GM23338 (cell line): ENCODE results near the gene RNLS. TPM values are rescaled to one million over a fixed set of nuclear protein-coding genes. Genes with fewer than 3 reads are reported as not detected.

ENCODE experiments used
- ATAC-seq: fragments of 200-7000 bp; cut with Tn5 transposase; 3 replicates; pipeline ENCODE4 v1.9.1; 2020
- DNase-seq: peaks from one replicate; pipeline ENCODE4 v3.0.0-alpha.2; 2015; ENCODE audit warnings: low spot score
- H2AFZ ChIP-seq: fragments of 200-600 bp; sonication (generic); 2 replicates; pipeline ENCODE4 v1.8.0; 2016; ENCODE audit warnings: antibody characterized with exemption, mild to moderate bottlenecking, moderate library complexity
- H3F3A ChIP-seq: fragments of 200-600 bp; sonication (generic); replicated peaks from 2 replicates; pipeline ENCODE4 v1.8.0; 2017; ENCODE audit warnings: antibody characterized with exemption, mixed run types, low read depth
- H3K27ac ChIP-seq: fragments of 200-600 bp; sonication (generic); 2 replicates; pipeline ENCODE4 v1.6.1; 2016; ENCODE audit warnings: low read depth
- H3K27me3 ChIP-seq: fragments of 200-600 bp; sonication (generic); 2 replicates; pipeline ENCODE4 v1.8.0; 2016; ENCODE audit warnings: mild to moderate bottlenecking, mixed run types, moderate library complexity; ENCODE audit not compliant: insufficient read depth
- H3K36me3 ChIP-seq: fragments of 200-600 bp; sonication (generic); 2 replicates; pipeline ENCODE4 v1.8.0; 2016; ENCODE audit warnings: mild to moderate bottlenecking; ENCODE audit not compliant: insufficient read depth
- H3K4me1 ChIP-seq: fragments of 200-600 bp; sonication (generic); 2 replicates; pipeline ENCODE4 v1.8.0; 2016; ENCODE audit warnings: mild to moderate bottlenecking, moderate library complexity; ENCODE audit not compliant: insufficient read depth
- H3K4me2 ChIP-seq: fragments of 200-600 bp; sonication (generic); 2 replicates; pipeline ENCODE4 v1.7.1; 2017; ENCODE audit warnings: mixed run types
- H3K4me3 ChIP-seq: fragments of 200-600 bp; sonication (generic); 2 replicates; pipeline ENCODE4 v1.6.1; 2016; ENCODE audit warnings: mixed run types
- H3K79me2 ChIP-seq: fragments of 200-600 bp; sonication (generic); replicated peaks from 2 replicates; pipeline ENCODE4 v1.8.0; 2017; ENCODE audit warnings: mild to moderate bottlenecking; ENCODE audit not compliant: insufficient read depth
- H3K9me2 ChIP-seq: fragments of 200-600 bp; sonication (generic); 2 replicates; pipeline ENCODE4 v1.8.0; 2017; ENCODE audit not compliant: insufficient read depth
- H4K20me1 ChIP-seq: fragments of 200-600 bp; sonication (generic); replicated peaks from 2 replicates; pipeline ENCODE4 v1.8.0; 2017; ENCODE audit warnings: mild to moderate bottlenecking; ENCODE audit not compliant: insufficient read depth
- H3K27ac Mint-ChIP-seq: 2 replicates; pipeline ENCODE4 v1.8.0; 2020; ENCODE audit warnings: inconsistent platforms, mild to moderate bottlenecking, moderate library complexity, mixed read lengths
- H3K27me3 Mint-ChIP-seq: 3 replicates; pipeline ENCODE4 v1.8.0; 2022; ENCODE audit warnings: low read depth, mild to moderate bottlenecking, moderate library complexity, mixed read lengths, inconsistent platforms; ENCODE audit not compliant: insufficient read depth, poor library complexity
- H3K36me3 Mint-ChIP-seq: 3 replicates; pipeline ENCODE4 v1.8.0; 2021; ENCODE audit warnings: low read depth, mild to moderate bottlenecking, inconsistent platforms, moderate library complexity, mixed read lengths
- H3K4me1 Mint-ChIP-seq: 3 replicates; pipeline ENCODE4 v1.8.0; 2020; ENCODE audit warnings: mild to moderate bottlenecking, inconsistent platforms, mixed read lengths
- H3K4me3 Mint-ChIP-seq: 3 replicates; pipeline ENCODE4 v1.8.0; 2021; ENCODE audit warnings: moderate library complexity, mild to moderate bottlenecking, inconsistent platforms, mixed read lengths
- H3K9me3 Mint-ChIP-seq: 3 replicates; pipeline ENCODE4 v1.8.0; 2020; ENCODE audit warnings: moderate library complexity, mild to moderate bottlenecking, inconsistent platforms, mixed read lengths
- EZH2 ChIP-seq: fragments of 200-600 bp; sonication (generic); IDR thresholded peaks from one replicate; pipeline ENCODE4 v1.8.0; 2017; ENCODE audit warnings: antibody characterized with exemption, mild to moderate bottlenecking, low read depth; ENCODE audit not compliant: unreplicated experiment
- EZH2phosphoT487 ChIP-seq: fragments of 200-600 bp; sonication (generic); IDR thresholded peaks from one replicate; pipeline ENCODE4 v1.8.1; 2018; ENCODE audit warnings: antibody characterized with exemption; ENCODE audit not compliant: unreplicated experiment
- NANOG ChIP-seq: IDR thresholded peaks from 2 replicates; pipeline ENCODE4 v1.6.1; 2016; ENCODE audit warnings: antibody characterized with exemption, borderline replicate concordance
- STAT1 ChIP-seq: IDR thresholded peaks from one replicate; pipeline ENCODE4 v1.6.1; 2016; ENCODE audit warnings: antibody characterized with exemption; ENCODE audit not compliant: unreplicated experiment
- ZNF331 ChIP-seq: fragments of 250-450 bp; sonication (Bioruptor Pico); IDR thresholded peaks from 2 replicates; pipeline ENCODE4 v1.5.0; 2020; ENCODE audit warnings: low read depth, mild to moderate bottlenecking, moderate library complexity
- polyA plus RNA-seq: library from polyadenylated mRNA; unstranded; fragments of >200 nt; fragmentation: Nextera tagmentation; extraction: Ambion mirVana; gene quantifications from 2 replicates; pipeline ENCODE4 v1.2.1, GENCODE V29; 2016
- total RNA-seq: library from RNA; depleted of rRNA; stranded (reverse); fragments of >200 nt; shearing (Covaris generic); gene quantifications from 2 replicates; pipeline ENCODE4 v1.2.3, GENCODE V29; 2014
- TF ChIP-seq, protein P1 (sequence below): IDR thresholded peaks from 2 replicates; pipeline ENCODE4 v1.6.1; 2016; ENCODE audit warnings: antibody characterized with exemption
- TF ChIP-seq, protein P2 (sequence below), 2 experiments: fragments of 200-600 bp in 1 of 2; sonication (generic) in 1 of 2; conservative IDR thresholded peaks; 2 replicates each; pipeline versions ENCODE4 v1.5.1 to v1.6.1; 2016 to 2017; ENCODE audit warnings: antibody characterized with exemption in 2 of 2, low read depth in 2 of 2, mild to moderate bottlenecking in 2 of 2, moderate library complexity in 1 of 2
- TF ChIP-seq, protein P3 (sequence below): IDR thresholded peaks from one replicate; pipeline ENCODE4 v1.6.1; 2018; ENCODE audit warnings: antibody characterized with exemption; ENCODE audit not compliant: unreplicated experiment

The RNLS gene
- total and polyA plus RNA-seq, 2 experiments from 2014 or later: 8.8 to 15.2 TPM

- TF ChIP-seq, protein P1, sequence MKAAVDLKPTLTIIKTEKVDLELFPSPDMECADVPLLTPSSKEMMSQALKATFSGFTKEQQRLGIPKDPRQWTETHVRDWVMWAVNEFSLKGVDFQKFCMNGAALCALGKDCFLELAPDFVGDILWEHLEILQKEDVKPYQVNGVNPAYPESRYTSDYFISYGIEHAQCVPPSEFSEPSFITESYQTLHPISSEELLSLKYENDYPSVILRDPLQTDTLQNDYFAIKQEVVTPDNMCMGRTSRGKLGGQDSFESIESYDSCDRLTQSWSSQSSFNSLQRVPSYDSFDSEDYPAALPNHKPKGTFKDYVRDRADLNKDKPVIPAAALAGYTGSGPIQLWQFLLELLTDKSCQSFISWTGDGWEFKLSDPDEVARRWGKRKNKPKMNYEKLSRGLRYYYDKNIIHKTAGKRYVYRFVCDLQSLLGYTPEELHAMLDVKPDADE: no peak
- TF ChIP-seq, protein P2, sequence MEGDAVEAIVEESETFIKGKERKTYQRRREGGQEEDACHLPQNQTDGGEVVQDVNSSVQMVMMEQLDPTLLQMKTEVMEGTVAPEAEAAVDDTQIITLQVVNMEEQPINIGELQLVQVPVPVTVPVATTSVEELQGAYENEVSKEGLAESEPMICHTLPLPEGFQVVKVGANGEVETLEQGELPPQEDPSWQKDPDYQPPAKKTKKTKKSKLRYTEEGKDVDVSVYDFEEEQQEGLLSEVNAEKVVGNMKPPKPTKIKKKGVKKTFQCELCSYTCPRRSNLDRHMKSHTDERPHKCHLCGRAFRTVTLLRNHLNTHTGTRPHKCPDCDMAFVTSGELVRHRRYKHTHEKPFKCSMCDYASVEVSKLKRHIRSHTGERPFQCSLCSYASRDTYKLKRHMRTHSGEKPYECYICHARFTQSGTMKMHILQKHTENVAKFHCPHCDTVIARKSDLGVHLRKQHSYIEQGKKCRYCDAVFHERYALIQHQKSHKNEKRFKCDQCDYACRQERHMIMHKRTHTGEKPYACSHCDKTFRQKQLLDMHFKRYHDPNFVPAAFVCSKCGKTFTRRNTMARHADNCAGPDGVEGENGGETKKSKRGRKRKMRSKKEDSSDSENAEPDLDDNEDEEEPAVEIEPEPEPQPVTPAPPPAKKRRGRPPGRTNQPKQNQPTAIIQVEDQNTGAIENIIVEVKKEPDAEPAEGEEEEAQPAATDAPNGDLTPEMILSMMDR (conservative IDR thresholded peaks at IDR 0.05; ENCODE audit: low read depth in 2 of 2): no peak
- TF ChIP-seq STAT1 (no peak), EZH2phosphoT487 (no peak)
Measured at GRCh38 chr10:88239212-88239611, 343.9 kb downstream of the RNLS start (continued).

GRCh38 chr10:88238615-88238914 is 344.6 kb downstream of the RNLS start:
- ATAC-seq (no peak), DNase-seq (no peak)
- no peak overlapping the region for H3K27ac ChIP-seq
- no peaks in the 10 kb centered on the region for H3K9me2 ChIP-seq
- H3K9me3 Mint-ChIP-seq: no peaks in the 10 kb centered on the region
- H3K27ac Mint-ChIP-seq: no peak overlapping the region
- peak overlapping the region; percentile 29; the same call in 1 of the 2 replicates for H2AFZ ChIP-seq
- no peaks in the 10 kb centered on the region for H3K36me3 Mint-ChIP-seq
- no peaks in the 10 kb centered on the region for H3K27me3 Mint-ChIP-seq
- H3K36me3 ChIP-seq: no peaks in the 10 kb centered on the region
- no peak overlapping the region for H3K4me3 ChIP-seq
- H3K79me2 ChIP-seq: no peaks in the 10 kb centered on the region
- H3K4me2 ChIP-seq: no peak overlapping the region
- no peaks in the 10 kb centered on the region for H3K27me3 ChIP-seq
- no peak overlapping the region for H3K4me3 Mint-ChIP-seq
- H3F3A ChIP-seq: no peaks in the 10 kb centered on the region
- H3K4me1 Mint-ChIP-seq: peaks cover 3% of the 10 kb centered on the region; the same call in 2 of the 3 replicates
- TF ChIP-seq, protein P3, sequence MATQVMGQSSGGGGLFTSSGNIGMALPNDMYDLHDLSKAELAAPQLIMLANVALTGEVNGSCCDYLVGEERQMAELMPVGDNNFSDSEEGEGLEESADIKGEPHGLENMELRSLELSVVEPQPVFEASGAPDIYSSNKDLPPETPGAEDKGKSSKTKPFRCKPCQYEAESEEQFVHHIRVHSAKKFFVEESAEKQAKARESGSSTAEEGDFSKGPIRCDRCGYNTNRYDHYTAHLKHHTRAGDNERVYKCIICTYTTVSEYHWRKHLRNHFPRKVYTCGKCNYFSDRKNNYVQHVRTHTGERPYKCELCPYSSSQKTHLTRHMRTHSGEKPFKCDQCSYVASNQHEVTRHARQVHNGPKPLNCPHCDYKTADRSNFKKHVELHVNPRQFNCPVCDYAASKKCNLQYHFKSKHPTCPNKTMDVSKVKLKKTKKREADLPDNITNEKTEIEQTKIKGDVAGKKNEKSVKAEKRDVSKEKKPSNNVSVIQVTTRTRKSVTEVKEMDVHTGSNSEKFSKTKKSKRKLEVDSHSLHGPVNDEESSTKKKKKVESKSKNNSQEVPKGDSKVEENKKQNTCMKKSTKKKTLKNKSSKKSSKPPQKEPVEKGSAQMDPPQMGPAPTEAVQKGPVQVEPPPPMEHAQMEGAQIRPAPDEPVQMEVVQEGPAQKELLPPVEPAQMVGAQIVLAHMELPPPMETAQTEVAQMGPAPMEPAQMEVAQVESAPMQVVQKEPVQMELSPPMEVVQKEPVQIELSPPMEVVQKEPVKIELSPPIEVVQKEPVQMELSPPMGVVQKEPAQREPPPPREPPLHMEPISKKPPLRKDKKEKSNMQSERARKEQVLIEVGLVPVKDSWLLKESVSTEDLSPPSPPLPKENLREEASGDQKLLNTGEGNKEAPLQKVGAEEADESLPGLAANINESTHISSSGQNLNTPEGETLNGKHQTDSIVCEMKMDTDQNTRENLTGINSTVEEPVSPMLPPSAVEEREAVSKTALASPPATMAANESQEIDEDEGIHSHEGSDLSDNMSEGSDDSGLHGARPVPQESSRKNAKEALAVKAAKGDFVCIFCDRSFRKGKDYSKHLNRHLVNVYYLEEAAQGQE: no peak
- TF ChIP-seq, protein P1: no peak
- TF ChIP-seq EZH2phosphoT487: no peak
- no peak for TF ChIP-seq NANOG
- no peak for TF ChIP-seq ZNF331
- no peak for TF ChIP-seq EZH2
- no peaks in the 10 kb centered on the region for H3K4me1 ChIP-seq
- no peaks in the 10 kb centered on the region for H4K20me1 ChIP-seq
